GM23248 (cell line): ENCODE data around the gene CAMTA1.

ENCODE experiments used
- EZH2 ChIP-seq: fragments of 200-600 bp; sonication (generic); IDR thresholded peaks from 2 replicates; pipeline ENCODE4 v1.6.1; 2018; ENCODE audit warnings: antibody characterized with exemption, mild to moderate bottlenecking; ENCODE audit not compliant: insufficient read depth, poor library complexity, severe bottlenecking
- EZH2phosphoT487 ChIP-seq: fragments of 200-600 bp; sonication (generic); IDR thresholded peaks from 2 replicates; pipeline ENCODE4 v1.6.1; 2018; ENCODE audit warnings: antibody characterized with exemption, moderate library complexity, mild to moderate bottlenecking, low read depth; ENCODE audit not compliant: insufficient read depth

DNA sequence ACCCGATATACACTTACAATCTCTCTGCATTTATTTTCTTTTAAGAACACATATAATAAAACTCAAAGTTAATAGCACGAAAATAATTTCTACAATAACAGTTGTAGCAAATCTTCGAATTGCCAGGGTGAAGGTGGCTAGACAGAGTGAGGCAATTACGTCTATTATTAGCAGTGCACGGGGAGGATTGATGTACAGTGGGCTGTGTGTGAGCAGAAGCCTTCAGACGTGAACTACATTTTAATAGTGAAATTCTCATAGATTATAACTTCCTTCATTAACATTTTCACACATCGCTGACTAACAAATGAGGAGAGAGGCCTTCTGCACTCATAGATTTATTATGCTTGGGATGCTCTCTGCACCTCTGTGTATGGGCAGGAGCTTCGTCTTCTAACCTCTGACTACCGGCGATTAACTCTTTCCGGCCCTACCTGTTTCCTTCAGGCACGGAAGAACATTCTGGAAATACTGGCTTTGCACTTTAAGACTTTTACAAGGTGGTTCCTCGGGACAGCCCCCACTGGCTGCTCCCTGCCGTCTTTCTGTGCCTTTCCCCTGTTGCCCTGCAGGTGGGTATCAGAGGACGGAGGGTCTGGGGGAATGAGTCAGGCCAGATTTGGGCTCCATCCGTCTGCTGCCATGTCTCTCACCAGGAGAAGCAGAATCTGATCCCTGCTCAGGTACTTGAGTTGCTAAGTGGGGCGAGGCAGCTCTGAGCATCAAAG is 200.5 kb downstream of the CAMTA1 start:
- TF ChIP-seq EZH2 (no peak), EZH2phosphoT487 (no peak)
